Muscle layer of colon (tissue), 2 donors: ENCODE data around the gene FKBP5.
"Not testable (repeated sequence)": the region's sequence is repeated elsewhere in the genome, so short reads cannot be mapped to it uniquely, and the experiment has no call there.

Experiments used
- H3K27ac ChIP-seq: one replicate; pipeline ENCODE4 v1.7.0; 2013; ENCODE audit warnings: low read depth, mild to moderate bottlenecking, low read length, moderate library complexity
- H3K27me3 ChIP-seq, 2 donors: one replicate each; pipeline ENCODE4 v1.7.0; 2013; ENCODE audit warnings: low read length in 2 of 2, mild to moderate bottlenecking in 2 of 2; ENCODE audit not compliant: insufficient read depth in 2 of 2, control insufficient read depth in 1 of 2
- H3K36me3 ChIP-seq: one replicate; pipeline ENCODE4 v1.7.0; 2013; ENCODE audit warnings: mild to moderate bottlenecking, low read length; ENCODE audit not compliant: insufficient read depth
- H3K4me1 ChIP-seq: one replicate; pipeline ENCODE4 v1.7.0; 2013; ENCODE audit warnings: mild to moderate bottlenecking, low read length; ENCODE audit not compliant: insufficient read depth
- H3K4me3 ChIP-seq, 2 donors: one replicate each; pipeline ENCODE4 v1.7.0; 2013; ENCODE audit warnings: low read length in 2 of 2, low read depth in 1 of 2, mild to moderate bottlenecking in 1 of 2, moderate library complexity in 1 of 2
- H3K9ac ChIP-seq: one replicate; pipeline ENCODE4 v1.7.0; 2013; ENCODE audit warnings: low read length
- H3K9me3 ChIP-seq: one replicate; pipeline ENCODE4 v1.7.0; 2013; ENCODE audit warnings: mild to moderate bottlenecking, low read length
- donor health status: abdominal sarcoma.
- donor health status: Adenocarcinoma of cecum.

Gene FKBP5

GRCh38 chr6:35688605-35689322, at the start of gene FKBP5:
Gene FKBP5, minus strand, starts transcription at chr6:35688915. Its CDS starts 46,091 bp downstream, at chr6:35642824.
- Histone ChIP-seq H3K9me3 (no peaks in the 10 kb centered on the region), H3K27me3 (no peaks in the 10 kb centered on the region), H3K4me1 (peaks cover 20% of the 10 kb centered on the region), H3K36me3 (no peaks in the 10 kb centered on the region), H3K27ac (peak within 1 kb of the TSS; percentile 88), H3K4me3 (peak within 1 kb of the TSS; percentile 92 to 96), H3K9ac (peak within 1 kb of the TSS; percentile 90)

GRCh38 chr6:35737413-35738211, 48.9 kb upstream of the FKBP5 start:
- no peaks in the 10 kb centered on the region for H3K27me3 ChIP-seq
- no peak overlapping the region for H3K9ac ChIP-seq
- no peaks in the 10 kb centered on the region for H3K36me3 ChIP-seq
- H3K4me1 ChIP-seq, result peaks cover 24% of the 10 kb centered on the region
- no peak overlapping the region for H3K27ac ChIP-seq
- no peak overlapping the region for H3K4me3 ChIP-seq
- no peaks in the 10 kb centered on the region for H3K9me3 ChIP-seq

DNA sequence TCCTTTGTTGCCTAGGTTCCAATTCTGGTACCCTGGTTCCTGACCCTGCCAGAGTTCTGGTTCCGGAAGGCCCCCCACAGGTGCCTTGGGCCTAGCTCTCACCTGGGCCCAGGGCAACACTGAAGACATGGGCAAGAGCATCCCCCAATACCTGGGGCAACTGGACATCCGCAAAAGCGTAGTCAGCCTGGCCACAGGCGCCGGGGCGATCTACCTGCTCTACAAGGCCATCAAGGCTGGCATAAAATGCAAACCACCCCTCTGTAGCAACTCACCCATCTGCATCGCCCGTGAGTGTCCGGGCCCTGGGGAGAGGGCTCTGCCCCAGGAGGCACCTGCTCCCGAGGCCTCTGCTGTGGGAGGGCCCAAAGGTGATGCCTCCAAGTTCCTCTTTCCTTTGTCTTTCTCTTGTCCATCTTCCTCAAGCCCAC, 48.3 kb upstream of the FKBP5 start, which contains the start of gene ARMC12:
ARMC12 (plus strand) TSS at position 51 of the 431 bp plus-strand sequence; CDS start at position 128, 77 bp downstream.
- Histone ChIP-seq H3K36me3 (no peaks in the 10 kb centered on the region), H3K27me3 (no peaks in the 10 kb centered on the region), H3K4me3 (no peak within 1 kb of the TSS), H3K4me1 (peaks cover 30% of the 10 kb centered on the region), H3K9ac (no peak within 1 kb of the TSS), H3K27ac (no peak within 1 kb of the TSS), H3K9me3 (no peaks in the 10 kb centered on the region)

- peaks cover 30% of the 10 kb centered on the region for H3K4me1 ChIP-seq
- no peaks in the 10 kb centered on the region for H3K9me3 ChIP-seq
- H3K27me3 ChIP-seq, result no peaks in the 10 kb centered on the region
- H3K9ac ChIP-seq, result no peak overlapping the region
- H3K36me3 ChIP-seq, result no peaks in the 10 kb centered on the region
- H3K27ac ChIP-seq, result no peak overlapping the region
- no peak overlapping the region for H3K4me3 ChIP-seq
These were observed 47.7 kb upstream of the FKBP5 start for GRCh38 chr6:35736253-35736894.

DNA sequence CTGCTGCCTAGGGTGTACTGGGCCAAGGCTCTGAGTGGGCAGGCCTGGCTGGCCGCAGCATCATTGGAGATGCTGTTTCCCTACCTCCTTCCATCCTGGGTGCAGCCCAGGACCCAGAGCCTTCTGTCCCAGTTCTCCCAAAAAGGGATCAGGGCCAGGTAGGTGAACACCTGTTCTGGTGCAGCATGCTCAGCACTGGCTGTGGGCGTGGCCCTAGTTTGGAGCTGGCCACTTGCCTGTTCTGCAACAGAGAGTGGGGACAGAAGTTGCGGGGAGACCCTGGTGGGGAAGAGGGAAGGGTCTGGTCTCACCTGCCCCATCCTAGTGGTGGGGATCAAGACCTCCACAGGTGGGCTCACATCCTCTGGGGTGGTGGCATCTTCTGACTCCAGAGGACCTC, 46.7 kb upstream of the FKBP5 start:
- no peak overlapping the region for H3K9ac ChIP-seq
- no peak overlapping the region for H3K27ac ChIP-seq
- H3K36me3 ChIP-seq, result no peaks in the 10 kb centered on the region
- H3K9me3 ChIP-seq, result no peaks in the 10 kb centered on the region
- no peak overlapping the region for H3K4me3 ChIP-seq
- H3K4me1 ChIP-seq, result peaks cover 37% of the 10 kb centered on the region
- H3K27me3 ChIP-seq, result no peaks in the 10 kb centered on the region

DNA sequence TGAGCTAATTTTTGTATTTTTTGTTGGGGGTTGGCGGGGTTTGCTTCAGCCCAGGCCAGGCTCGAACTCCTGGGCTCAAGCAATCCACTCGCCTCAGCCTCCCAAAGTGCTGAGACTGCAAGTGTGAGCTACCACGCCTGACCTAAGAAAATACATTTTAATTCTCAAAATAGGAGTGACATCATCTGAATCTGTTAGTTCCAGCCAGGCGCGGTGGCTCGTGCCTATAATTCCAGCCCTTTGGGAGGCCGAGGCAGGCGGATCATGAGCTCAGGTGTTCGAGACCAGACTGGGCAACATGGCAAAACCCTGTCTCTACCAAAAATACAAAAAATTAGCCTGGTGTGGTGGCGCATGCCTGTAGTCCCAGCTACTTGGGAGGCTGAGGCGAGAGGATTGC, 45.6 kb upstream of the FKBP5 start:
- not testable (repeated sequence) for H3K27ac ChIP-seq, H3K4me3 ChIP-seq, H3K9me3 ChIP-seq, H3K27me3 ChIP-seq, H3K36me3 ChIP-seq, H3K9ac ChIP-seq
- peaks cover 48% of the 10 kb centered on the region for H3K4me1 ChIP-seq

DNA sequence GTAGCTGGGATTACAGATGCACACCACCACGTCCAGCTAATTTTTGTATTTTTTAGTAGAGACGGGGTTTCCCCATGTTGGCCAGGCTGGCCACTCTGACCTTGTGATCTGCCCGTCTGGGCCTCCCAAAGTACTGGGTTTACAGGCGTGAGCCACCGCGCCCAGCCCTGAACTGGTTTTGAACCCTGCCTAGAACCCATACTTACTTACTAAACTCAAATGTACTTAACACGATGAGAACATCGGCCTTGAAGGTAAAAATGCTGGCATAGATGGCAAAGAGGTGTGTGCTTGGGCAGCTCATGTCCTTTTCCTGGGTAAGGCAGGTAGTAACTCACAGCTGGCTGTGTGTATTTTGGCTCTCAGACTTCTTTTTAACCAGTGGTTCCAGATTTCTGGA, 44.9 kb upstream of the FKBP5 start:
- Histone ChIP-seq H3K4me3 (no peak overlapping the region), H3K9me3 (no peaks in the 10 kb centered on the region), H3K36me3 (no peaks in the 10 kb centered on the region), H3K27me3 (no peaks in the 10 kb centered on the region), H3K4me1 (peaks cover 55% of the 10 kb centered on the region), H3K27ac (peak overlapping the region; percentile 36), H3K9ac (no peak overlapping the region)

DNA sequence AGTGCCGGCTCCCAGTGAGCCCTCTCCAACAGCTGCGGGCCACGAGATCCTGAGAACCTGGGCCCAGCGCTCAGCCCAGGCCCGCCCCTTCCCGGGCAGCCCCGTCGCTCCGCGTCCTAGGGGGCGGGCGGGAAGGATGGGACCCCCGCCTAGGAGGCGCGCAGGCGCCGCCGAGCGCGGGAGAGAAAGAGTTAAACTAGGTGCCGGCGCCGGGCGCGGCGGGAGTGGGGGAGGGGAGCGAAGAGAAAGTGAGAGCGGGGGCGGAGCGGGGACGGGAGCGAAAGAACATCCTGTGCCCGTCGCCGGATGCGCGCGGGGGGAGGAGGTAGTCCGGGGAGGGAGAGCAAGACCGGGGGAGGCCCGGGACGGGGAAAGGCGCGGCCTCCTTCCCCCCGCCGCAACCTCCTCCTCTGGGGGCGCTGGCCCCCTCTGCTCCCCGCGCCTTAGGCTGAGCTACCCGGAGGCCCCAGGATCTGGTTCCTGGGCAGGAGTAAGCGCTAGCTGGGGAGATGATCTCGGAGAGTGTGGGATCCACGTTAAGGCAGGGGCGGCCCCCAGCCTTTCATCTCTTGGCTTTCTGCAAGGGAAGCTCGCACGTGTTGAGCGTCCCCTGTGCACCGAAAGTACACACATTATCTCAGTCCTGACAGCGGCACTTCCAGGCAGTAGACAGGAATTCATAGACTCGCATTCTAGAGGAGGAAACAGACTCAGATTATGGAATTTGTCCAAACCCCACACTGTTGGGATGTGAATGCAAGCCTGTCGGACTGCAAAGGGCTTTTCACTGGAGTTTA, 43.2 kb upstream of the FKBP5 start:
- H3K9me3 ChIP-seq, result no peaks in the 10 kb centered on the region
- H3K9ac ChIP-seq, result peak overlapping the region; percentile 69
- peak overlapping the region; percentile 99 for H3K27ac ChIP-seq
- peaks cover 55% of the 10 kb centered on the region for H3K4me1 ChIP-seq
- H3K36me3 ChIP-seq, result no peaks in the 10 kb centered on the region
- H3K27me3 ChIP-seq, result no peaks in the 10 kb centered on the region
- peak overlapping the region; percentile 80 to 81 for H3K4me3 ChIP-seq

DNA sequence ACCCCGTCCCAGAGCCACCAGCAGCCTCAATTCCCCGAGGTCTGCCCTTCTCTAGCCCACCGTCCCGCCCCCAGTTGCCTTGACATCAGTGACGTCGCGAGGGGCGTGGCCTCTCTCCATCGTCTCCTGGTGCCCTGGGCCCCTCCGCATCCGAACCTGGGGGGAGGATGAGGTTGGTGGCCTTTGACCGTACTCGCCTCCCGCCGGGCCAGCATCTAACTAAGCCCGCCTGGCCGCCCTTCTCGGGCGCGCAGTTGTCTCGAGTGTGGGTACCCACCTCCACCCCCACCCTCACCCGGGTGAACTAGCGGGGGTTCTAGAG, 42.7 kb upstream of the FKBP5 start:
- no peaks in the 10 kb centered on the region for H3K36me3 ChIP-seq
- peak overlapping the region; percentile 99 for H3K27ac ChIP-seq
- H3K27me3 ChIP-seq, result no peaks in the 10 kb centered on the region
- H3K9me3 ChIP-seq, result no peaks in the 10 kb centered on the region
- H3K4me1 ChIP-seq, result peaks cover 60% of the 10 kb centered on the region
- H3K4me3 ChIP-seq, result peak overlapping the region; percentile 80 to 81
- peak overlapping the region; percentile 61 for H3K9ac ChIP-seq

DNA sequence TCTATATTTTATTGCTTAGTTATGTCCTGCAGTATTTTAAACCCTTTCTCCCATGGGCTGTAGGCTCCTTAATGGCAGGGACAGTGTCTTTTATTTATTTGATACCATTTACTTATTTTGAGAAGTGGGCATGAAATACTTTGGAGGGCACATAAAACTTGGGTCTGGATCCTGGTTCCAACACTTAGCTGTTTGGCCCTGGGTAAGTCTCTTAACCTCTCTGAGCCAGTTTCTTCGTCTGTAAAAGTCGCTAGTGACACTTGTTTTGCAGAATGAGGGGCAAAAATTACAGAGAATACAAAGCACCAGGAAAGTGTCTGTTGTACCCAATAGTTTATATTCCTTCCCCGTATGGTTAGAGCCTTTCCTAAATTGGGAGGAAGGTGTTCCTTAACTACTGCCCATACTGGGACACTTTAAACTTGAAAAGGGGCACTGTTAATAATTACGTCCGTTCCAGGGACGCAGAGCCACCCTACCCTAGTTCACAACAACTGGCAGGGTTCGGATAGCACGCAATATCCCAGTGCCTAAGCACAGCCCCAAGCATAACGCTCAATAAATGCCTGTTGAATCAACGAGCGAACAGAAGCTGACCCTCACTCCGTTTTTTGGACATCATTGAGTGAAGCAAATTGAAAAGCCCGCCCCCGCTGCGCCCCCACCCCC, 42.2 kb upstream of the FKBP5 start:
- Histone ChIP-seq H3K9ac (peak overlapping the region; percentile 77), H3K27ac (peak overlapping the region; percentile 99), H3K4me1 (peaks cover 60% of the 10 kb centered on the region), H3K9me3 (no peaks in the 10 kb centered on the region), H3K4me3 (peak overlapping the region in 1 of 2 donors; percentile 57), H3K36me3 (no peaks in the 10 kb centered on the region), H3K27me3 (no peaks in the 10 kb centered on the region)
